Measurements from ENCODE around the gene KMT2E. TPM values are rescaled to one million over a fixed set of nuclear protein-coding genes. Genes with fewer than 3 reads are reported as not detected.
"Not testable (repeated sequence)": the region's sequence is repeated elsewhere in the genome, so short reads cannot be mapped to it uniquely, and the experiment has no call there.

Gene KMT2E
- total RNA-seq, 1 experiment from 2014 or later, result 52.3 TPM

- no peak for TF ChIP-seq E2F5 (CRISPR knock-in tag; IDR thresholded peaks at IDR 0.05)
These were observed 10.0 kb upstream of the KMT2E start (continued) for GRCh38 chr7:105003872-105004510.

DNA sequence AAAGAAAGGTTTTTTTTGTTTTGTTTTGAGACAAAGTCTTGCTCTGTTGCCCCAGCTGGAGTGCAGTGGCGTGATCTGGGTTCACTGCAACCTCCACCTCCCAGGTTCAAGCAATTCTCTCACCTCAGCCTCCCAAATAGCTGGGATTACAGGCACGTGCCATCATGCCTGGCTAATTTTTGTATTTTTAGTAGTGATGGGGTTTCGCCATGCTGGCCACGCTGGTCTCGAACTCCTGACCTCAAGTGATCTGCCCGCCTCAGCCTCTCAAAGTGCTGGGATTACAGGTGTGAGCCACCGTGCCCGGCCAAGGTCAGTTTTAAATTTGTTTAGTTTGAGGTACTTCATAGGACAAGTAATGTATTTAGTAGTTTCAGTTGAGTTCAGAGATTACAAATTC is 9.0 kb upstream of the KMT2E start:
- DNase-seq (ENCODE audit: low spot score); H3K9me3 Mint-ChIP-seq; H3K27me3 Mint-ChIP-seq (ENCODE audit: low read depth); ATAC-seq; POLR2A ChIA-PET; H3K4me3 Mint-ChIP-seq: not testable (repeated sequence)
- H3K4me1 Mint-ChIP-seq, result peaks cover 73% of the 10 kb centered on the region
- peaks cover 15% of the 10 kb centered on the region for H3K36me3 Mint-ChIP-seq
- peak overlapping the region; percentile 69 for H3K27ac Mint-ChIP-seq
- CTCF ChIA-PET, result interaction anchor here (0.7 kb wide), 1 partner anchor 24 kb away, joined by 4 read pairs; no protein-coding TSS in a partner anchor

DNA sequence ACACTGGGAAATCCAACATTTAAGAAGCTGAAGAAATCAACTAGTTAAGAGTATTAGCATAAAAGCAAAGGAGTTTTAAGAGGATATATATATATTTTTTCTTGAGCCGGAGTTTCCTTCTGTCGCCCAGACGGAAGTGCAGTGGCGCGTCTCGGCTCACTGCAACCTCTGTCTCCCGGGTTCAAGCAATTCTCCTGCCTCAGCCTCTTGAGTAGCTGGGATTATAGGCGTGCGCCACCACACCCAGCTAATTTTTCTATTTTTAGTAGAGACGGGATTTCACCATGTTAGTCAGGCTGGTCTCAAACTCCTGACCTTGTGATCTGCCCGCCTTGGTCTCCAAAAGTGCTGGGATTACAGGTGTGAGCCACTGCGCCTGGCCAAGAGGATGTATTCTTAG is 8.5 kb upstream of the KMT2E start:
- ATAC-seq; H3K27me3 Mint-ChIP-seq (ENCODE audit: low read depth); H3K4me3 Mint-ChIP-seq; H3K9me3 Mint-ChIP-seq; POLR2A ChIA-PET; DNase-seq (ENCODE audit: low spot score): not testable (repeated sequence)
- Mint-ChIP-seq H3K4me1 (peaks cover 73% of the 10 kb centered on the region), H3K36me3 (peaks cover 19% of the 10 kb centered on the region), H3K27ac (peak overlapping the region; percentile 69)
- CTCF ChIA-PET, result interaction anchor here (5.9 kb wide), 1 partner anchor 24 kb away, joined by 34 read pairs; no protein-coding TSS in a partner anchor

- Mint-ChIP-seq H3K36me3 (peaks cover 22% of the 10 kb centered on the region), H3K9me3 (no peaks in the 10 kb centered on the region), H3K4me1 (peaks cover 69% of the 10 kb centered on the region), H3K27ac (peak overlapping the region; percentile 66), H3K4me3 (no peak overlapping the region), H3K27me3 (ENCODE audit: low read depth) (no peaks in the 10 kb centered on the region)
- no peak; the same call in 1 of the 2 replicates for ATAC-seq
- TF ChIP-seq ZNF423 (CRISPR knock-in tag; IDR thresholded peaks at IDR 0.05) (no peak), ZNF532 (CRISPR knock-in tag; IDR thresholded peaks at IDR 0.05; ENCODE audit: borderline replicate concordance) (no peak)
- no peak for DNase-seq (ENCODE audit: low spot score)
- ChIA-PET POLR2A (interaction anchor here (1.6 kb wide), 1 partner anchor 22 kb away, joined by 6 read pairs; no protein-coding TSS in a partner anchor), CTCF (interaction anchor here (1.4 to 5.9 kb wide), 3 partner anchors 22 to 27 kb away, joined by 3 to 34 read pairs (median 3); no protein-coding TSS in a partner anchor)
These were observed 7.5 kb upstream of the KMT2E start for GRCh38 chr7:105006367-105007136.

DNA sequence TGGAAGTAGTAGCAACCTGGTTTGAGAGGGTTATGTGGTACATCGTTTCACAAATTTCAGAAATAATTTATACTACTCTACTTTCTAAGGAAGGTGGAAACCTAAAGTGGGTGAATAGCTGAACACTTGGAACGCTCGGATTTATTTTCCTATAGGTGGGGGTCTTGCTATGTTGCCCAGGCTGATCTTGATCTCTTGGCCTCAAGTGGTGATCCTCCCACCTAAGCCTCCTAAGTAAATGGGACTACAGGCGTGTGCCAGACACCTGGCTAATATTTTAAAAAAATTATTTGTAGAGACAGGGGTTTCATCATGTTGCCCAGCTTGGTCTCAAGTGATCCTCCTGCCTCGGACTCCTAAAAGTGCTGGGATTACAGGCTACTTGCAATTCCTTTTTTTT is 6.7 kb upstream of the KMT2E start:
- Mint-ChIP-seq H3K4me1 (peaks cover 63% of the 10 kb centered on the region), H3K27ac (peak overlapping the region; percentile 8; the same call in 1 of the 2 replicates), H3K4me3 (no peak overlapping the region), H3K9me3 (no peaks in the 10 kb centered on the region), H3K27me3 (ENCODE audit: low read depth) (no peaks in the 10 kb centered on the region), H3K36me3 (peaks cover 22% of the 10 kb centered on the region)
- ChIA-PET CTCF (interaction anchor here (1.4 to 5.9 kb wide), 3 partner anchors 23 to 28 kb away, joined by 3 to 34 read pairs (median 3); no protein-coding TSS in a partner anchor), POLR2A (interaction anchor here (1.6 kb wide), 1 partner anchor 23 kb away, joined by 6 read pairs; no protein-coding TSS in a partner anchor)
- ATAC-seq, result no peak
- no peak for DNase-seq (ENCODE audit: low spot score)
- TF ChIP-seq E2F1 (CRISPR knock-in tag; IDR thresholded peaks at IDR 0.05), result no peak
- TF ChIP-seq FOXK1 (CRISPR knock-in tag; IDR thresholded peaks at IDR 0.05), result no peak
- TF ChIP-seq ZNF138 (CRISPR knock-in tag; conservative IDR thresholded peaks at IDR 0.05), result no peak
- TF ChIP-seq ESRRA (CRISPR knock-in tag; IDR thresholded peaks at IDR 0.05; ENCODE audit: borderline replicate concordance), result no peak
- TF ChIP-seq E2F5 (CRISPR knock-in tag; IDR thresholded peaks at IDR 0.05), result no peak
- TF ChIP-seq ZNF121 (CRISPR knock-in tag; IDR thresholded peaks at IDR 0.05), result peak; percentile 87
- 0 out of 2 replicates have a peak, but pooled peaks have one; percentile 17 for TF ChIP-seq GTF2I (CRISPR knock-in tag; conservative IDR thresholded peaks at IDR 0.05)
